Bronchial epithelial cell (primary cell): ENCODE measurements around the gene SERPINA12. TPM values are rescaled to one million over a fixed set of nuclear protein-coding genes. Genes with fewer than 3 reads are reported as not detected.

Experiments used
- DNase-seq: peaks from one replicate; pipeline ENCODE4 v3.0.0-alpha.2; 2010; ENCODE audit warnings: low read depth
- FAIRE-seq: peaks from 2 replicates; lab custom pipeline; 2011; peaks lifted over from hg19 to GRCh38; lab: Jason Lieb, UNC
- H3K27me3 ChIP-seq: 2 replicates; pipeline ENCODE4 v1.5.1; 2011; ENCODE audit warnings: low read length; ENCODE audit not compliant: control insufficient read depth, insufficient read depth
- H3K36me3 ChIP-seq: 2 replicates; pipeline ENCODE4 v1.5.1; 2011; ENCODE audit warnings: low read length; ENCODE audit not compliant: control insufficient read depth, insufficient read depth
- H3K4me3 ChIP-seq: 2 replicates; pipeline ENCODE4 v1.5.1; 2011; ENCODE audit warnings: mild to moderate bottlenecking, low read depth, low read length, control low read depth
- CTCF ChIP-seq: IDR thresholded peaks from 2 replicates; pipeline ENCODE4 v1.5.1; 2011; ENCODE audit warnings: mild to moderate bottlenecking, moderate library complexity, low read length, control low read depth, inconsistent platforms; ENCODE audit not compliant: insufficient read depth, severe bottlenecking
- total RNA-seq: library from RNA; depleted of rRNA; stranded (reverse); fragments of >200 nt; gene quantifications from 2 replicates; pipeline ENCODE4 v1.2.1, GENCODE V29; 2014

SERPINA12 gene
- total RNA-seq, 1 donor from 2014 or later, result not detected

- H3K27me3 ChIP-seq, result no peaks in the 10 kb centered on the region
- H3K36me3 ChIP-seq, result no peaks in the 10 kb centered on the region
- no peak overlapping the region for H3K4me3 ChIP-seq
- TF ChIP-seq CTCF, result no peak
- DNase-seq, result no peak
- FAIRE-seq, result no peak
These were observed 35.5 kb upstream of the SERPINA12 start for GRCh38 chr14:94544726-94545125.

GRCh38 chr14:94543449-94544124 is 34.3 kb upstream of the SERPINA12 start:
- no peaks in the 10 kb centered on the region for H3K27me3 ChIP-seq
- no peak for TF ChIP-seq CTCF
- H3K4me3 ChIP-seq, result no peak overlapping the region
- FAIRE-seq (no peak), DNase-seq (peak; percentile 34)
- no peaks in the 10 kb centered on the region for H3K36me3 ChIP-seq

GRCh38 chr14:94542811-94543440 is 33.7 kb upstream of the SERPINA12 start:
- Histone ChIP-seq H3K36me3 (no peaks in the 10 kb centered on the region), H3K4me3 (no peak overlapping the region), H3K27me3 (no peaks in the 10 kb centered on the region)
- TF ChIP-seq CTCF, result no peak
- DNase-seq, result no peak
- FAIRE-seq, result no peak

- DNase-seq, result no peak
- FAIRE-seq, result no peak
- Histone ChIP-seq H3K36me3 (no peaks in the 10 kb centered on the region), H3K27me3 (no peaks in the 10 kb centered on the region), H3K4me3 (no peak overlapping the region)
- TF ChIP-seq CTCF, result no peak
These were observed 33.0 kb upstream of the SERPINA12 start for GRCh38 chr14:94542111-94542810.

- Histone ChIP-seq H3K36me3 (no peaks in the 10 kb centered on the region), H3K4me3 (no peak overlapping the region), H3K27me3 (no peaks in the 10 kb centered on the region)
- no peak for TF ChIP-seq CTCF
- FAIRE-seq (peak; percentile 68), DNase-seq (no peak)
These were observed 32.1 kb upstream of the SERPINA12 start for GRCh38 chr14:94541234-94541975.
